RPMI8226 (cell line): Measurements from ENCODE around the gene SLC22A12.

Source experiments
- DNase-seq: peaks from one replicate; pipeline ENCODE4 v3.0.0-alpha.2; 2015

The SLC22A12 gene

DNA sequence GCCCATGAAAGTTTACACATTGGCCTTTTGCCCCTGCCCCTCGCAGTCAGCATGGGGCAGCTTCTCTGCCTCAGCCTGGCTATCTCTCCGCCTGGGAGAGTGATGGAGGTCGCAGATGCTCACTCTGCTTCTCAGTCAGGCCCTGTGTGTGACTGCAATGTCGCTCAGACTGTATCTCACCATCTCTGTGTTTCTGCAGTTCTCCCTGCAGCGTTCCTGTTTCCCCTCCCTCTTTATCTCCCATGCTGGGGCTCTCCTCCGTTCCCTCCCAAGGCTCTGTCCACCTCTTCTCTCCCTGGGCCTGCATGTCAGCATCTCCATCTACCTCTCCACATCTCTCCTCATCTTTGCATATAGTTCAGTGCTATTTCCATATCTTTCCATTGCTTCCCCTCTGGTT is 38.1 kb downstream of the SLC22A12 start:
- DNase-seq = no peak

GRCh38 chr11:64629796-64630562 is 39.0 kb downstream of the SLC22A12 start:
- no peak for DNase-seq

DNA sequence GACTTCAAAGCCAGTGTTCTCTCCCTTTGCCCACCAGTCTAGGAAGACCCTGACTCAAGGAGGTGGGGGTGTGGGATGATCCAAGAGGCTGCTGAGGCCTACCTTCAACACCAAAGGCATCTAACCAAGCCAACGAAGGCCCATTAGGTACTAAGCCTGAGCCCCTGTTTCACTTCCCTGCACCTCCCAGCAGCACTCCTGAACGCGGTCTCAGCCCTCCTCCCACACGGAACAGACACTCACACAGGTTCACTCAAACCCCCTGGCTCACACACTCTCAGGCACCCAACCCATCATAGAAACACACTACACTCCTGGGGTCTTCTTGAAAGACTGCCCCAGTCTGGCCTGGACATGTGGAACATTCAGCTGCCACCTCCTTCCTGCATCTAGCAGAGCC is 40.7 kb downstream of the SLC22A12 start:
- no peak for DNase-seq

GRCh38 chr11:64632237-64632636 is 41.2 kb downstream of the SLC22A12 start:
- no peak for DNase-seq

DNA sequence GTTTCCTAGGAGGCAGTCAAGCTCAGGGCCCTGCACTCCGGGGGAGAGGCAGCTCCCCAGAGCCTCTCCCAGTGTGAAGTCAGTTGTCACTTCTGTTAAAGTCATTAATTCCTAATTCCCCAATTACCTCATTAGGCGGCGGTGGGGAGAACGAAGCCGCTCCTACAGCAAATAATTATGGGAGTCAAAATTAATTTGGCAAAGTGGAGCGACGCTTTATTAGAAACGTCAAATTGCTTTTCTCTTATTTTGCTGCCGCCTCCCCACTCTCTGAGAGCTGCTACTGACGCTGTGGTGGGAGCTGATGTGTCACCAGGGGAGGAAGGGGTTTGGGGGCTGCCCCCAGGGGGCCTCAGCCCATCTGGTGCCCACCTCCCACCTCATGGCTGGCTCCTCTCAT is 41.6 kb downstream of the SLC22A12 start:
- no peak for DNase-seq

DNA sequence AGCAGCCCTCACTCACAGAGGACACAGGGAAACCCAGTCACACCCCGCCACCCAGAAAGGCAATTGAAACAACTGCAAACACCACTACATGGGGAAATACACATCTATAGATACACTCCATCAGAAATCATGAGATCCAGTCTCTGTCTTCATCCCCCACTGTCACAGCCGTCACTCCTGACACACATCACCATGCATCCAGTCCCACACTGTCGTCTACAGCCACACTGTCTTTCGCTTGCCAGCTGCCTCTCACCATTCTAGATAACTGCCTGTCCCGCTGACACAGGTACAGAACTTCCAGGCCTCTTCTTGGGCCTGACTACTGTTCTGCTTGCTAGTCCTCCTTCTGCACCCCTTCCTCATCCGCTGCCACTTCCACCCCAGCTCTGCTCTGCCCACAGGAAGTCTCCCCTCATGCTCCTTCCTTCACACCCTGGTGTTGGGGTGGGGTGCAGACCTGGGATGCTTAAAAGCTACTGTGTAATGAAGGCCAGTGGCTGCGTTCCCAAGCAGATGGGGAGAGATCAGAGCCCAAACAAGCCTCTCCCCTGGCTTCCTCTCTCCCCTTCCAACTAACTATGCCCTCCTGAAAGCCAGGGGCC is 42.6 kb downstream of the SLC22A12 start:
- DNase-seq = no peak

DNA sequence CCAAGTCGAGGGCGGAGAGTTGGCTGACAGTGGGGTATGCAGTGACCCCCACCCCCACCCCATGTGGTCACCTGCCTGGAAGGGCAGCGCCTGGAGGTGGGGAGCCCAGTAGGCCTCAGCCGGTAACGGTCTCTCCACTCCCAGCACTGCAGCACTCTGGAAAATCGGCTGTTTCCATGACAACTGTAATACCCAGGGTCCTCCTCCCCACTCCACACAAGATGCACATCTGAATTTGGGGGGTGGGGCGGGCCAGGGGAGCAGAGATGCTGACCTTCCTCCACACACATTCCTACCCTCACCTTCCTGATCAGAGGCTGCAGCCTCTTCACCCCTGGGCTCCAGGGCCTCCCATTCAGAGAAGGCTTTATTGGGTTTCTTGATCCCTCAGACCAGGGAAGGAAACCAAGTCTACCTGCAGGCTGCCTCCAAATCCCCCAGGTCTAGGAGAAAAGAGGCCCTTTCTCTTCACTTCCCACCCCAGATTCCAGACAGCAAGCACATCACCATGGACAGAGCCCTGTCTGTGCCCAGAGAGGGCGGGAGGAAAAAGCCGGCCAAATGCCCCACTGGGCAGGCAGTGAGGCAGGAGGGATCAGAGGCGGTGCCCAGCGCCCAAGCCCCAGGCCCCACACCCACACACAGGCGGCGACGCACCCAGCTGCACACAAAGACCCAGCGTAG is 46.5 kb downstream of the SLC22A12 start:
- DNase-seq = no peak

DNA sequence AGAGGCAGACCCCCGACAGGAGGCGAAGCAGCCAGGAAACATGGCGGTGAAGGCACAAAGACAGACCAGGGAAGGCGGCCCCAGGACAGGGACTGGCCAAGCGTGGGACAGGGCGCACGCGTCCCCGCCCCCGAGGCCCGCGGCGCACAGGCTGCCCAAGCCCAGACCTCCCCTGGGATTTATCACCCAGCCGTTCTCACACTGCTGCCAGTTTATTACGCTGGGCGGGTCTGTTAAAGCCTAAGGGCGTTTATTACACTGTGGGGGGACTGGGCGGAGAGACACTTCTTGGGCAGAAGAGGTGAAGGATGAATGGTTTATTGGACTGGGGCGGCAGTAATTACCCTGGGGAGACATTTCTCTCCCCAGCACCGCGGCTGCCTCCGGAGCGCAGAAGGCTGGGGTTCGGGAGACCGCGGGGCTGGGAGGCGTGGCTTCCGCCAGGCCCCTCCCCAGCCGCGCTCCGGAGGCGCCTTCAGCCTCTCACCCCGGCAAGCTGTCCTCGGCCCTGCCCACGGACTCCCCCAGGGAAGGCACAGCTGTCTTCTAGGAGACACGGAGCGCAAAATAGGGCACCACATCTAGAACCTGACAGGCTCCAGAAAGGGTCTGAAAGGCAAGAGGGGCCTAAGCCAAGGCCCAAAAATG is 47.1 kb downstream of the SLC22A12 start:
- no peak for DNase-seq

DNA sequence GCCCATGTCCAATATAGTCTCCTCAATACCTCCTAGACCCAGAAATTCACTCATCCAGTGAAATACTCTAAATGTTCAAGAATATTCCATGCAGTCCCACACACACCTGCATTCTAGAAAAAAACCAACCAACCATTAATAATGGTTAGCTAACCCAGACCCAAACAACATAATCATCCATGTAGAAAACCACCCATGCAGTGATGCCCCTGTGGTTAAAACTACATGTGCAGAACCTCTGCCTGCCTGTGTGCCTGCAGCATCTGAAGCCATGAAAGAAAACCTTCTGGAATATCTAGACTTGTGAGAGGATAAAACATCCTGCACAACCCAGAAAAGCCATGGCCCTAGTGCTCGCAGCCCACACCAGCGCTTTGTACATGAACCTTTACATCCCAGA is 47.8 kb downstream of the SLC22A12 start:
- no peak for DNase-seq

DNA sequence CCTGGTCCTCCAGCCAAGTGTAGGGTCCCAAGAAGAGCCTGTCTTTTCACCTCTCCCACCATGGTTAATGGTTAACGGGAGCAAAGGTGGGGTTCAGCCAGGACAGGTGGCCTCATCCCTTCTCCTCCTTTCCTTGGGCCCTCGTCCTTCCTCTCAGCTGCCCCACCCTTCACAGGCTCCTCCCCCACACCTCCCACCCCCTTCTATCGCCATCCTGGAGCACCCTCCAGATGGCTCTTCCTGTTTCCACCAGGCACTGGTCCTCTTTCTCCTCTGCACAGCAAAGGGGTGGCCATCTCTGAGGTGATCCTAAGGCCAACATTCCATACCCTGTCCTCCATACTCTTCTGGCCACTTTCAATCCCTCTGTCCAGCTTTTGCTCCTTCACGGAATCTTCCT is 48.9 kb downstream of the SLC22A12 start:
- DNase-seq = no peak

GRCh38 chr11:64641596-64642417 is 50.8 kb downstream of the SLC22A12 start:
- DNase-seq = no peak

DNA sequence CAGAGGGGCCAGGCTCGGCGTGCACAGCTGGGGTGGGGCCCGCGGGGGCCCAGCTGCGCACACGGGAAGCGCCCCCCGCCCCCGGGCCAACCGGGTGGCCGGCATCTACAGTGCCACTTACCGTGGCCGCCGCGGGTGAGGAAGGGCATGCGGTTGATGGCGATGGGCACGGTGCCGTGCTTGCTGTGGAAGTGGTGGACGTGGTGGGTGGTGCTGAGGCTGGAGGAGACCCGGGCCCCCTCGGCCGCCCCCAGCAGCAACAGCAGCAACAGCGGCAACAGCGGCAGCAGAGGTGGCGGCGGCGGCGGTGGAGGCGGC is 51.4 kb downstream of the SLC22A12 start:
- no peak for DNase-seq

- DNase-seq = no peak
These were observed 51.8 kb downstream of the SLC22A12 start for GRCh38 chr11:64642871-64643255.

GRCh38 chr11:64643256-64643881 is 52.3 kb downstream of the SLC22A12 start:
- DNase-seq = no peak

DNA sequence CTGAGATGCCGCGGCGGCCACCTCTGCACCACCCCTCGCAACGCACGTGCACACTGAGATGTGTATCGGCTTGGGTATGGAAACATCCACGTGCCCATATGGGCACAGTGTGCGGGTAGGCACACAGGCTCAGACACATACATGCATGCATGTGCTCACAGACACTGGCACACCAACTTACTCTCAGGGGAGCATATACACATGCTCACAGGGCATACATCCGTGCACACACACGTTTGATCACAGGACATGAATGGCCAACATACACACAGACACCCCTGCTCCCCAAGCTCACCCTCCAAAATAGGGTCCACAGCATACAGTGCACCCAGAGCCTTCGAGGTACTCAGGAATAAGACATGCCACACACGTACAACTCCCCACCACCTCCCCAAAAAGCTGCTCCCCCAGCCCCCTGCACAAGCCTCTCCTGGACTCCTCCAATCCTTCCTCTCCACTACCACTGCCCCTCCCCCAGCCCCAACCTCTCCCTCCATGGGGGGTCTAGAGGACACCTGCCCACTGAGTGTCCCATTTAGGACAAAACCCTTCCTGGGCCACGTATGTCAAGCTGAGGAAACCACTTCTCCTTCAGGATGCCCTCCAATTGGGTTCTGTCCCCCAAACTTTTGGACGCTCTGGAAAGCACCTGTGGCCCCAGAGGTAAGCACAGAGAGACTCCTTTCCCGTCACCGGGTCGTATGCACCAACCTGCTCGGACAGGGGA is 53.1 kb downstream of the SLC22A12 start:
- no peak for DNase-seq

- DNase-seq = peak; percentile 63
These were observed 53.7 kb downstream of the SLC22A12 start for GRCh38 chr11:64644647-64645275.

DNA sequence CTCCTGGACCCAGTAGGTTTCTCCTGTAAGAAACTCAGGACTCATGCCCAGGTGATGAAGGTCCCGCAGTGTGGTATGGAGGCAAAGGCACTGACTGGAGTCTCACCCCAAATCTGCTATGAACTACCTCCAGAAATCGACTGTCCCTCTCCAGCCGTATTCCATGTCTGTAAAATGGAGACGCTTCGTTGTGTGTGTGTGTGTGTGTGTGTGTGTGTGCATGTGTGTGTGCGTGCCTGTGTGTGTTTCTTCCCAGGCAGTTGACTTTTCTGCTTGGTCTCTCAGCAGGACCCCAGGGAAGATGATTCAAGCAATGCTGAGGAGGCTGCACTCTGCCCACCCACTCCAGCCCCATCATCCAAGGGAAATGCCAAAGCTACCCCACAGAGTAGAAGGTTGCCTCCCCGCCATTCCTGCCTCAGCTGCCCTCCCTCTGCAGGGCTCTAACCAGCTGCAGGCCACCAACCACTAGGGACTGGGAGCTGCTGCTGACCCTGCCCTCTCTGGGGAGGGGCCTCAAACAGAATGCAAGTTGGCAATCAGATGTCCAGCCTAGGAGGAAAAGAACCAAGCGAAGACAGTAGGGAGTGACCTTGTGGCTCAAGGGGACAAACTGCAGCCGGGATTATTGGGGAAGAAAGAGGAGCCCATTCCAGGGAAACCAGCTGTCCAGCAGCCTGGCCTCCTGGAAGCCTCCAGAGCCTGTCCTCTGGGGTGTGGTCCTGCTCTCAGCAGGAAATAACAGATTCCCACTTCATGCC is 56.2 kb downstream of the SLC22A12 start:
- DNase-seq = no peak

DNA sequence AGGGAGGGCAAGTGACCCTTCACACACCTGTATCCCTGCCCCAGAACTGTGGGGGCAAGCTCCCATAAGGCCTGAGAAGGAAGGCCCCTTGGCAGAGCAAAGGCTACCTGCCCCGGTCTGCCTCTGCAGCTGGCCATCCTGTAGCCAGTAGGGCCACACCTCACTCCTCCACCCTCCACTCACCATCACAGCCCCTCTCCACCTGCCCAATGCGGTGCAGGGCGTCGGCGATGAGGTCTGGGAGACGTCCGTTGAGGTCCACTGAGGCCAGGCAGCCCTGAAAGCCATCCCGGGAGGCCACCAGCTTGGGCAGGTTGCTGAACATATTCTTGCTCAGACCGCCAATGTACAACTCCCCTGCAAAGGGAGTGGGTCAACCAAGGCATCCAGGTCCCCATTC is 57.5 kb downstream of the SLC22A12 start:
- DNase-seq = no peak

DNA sequence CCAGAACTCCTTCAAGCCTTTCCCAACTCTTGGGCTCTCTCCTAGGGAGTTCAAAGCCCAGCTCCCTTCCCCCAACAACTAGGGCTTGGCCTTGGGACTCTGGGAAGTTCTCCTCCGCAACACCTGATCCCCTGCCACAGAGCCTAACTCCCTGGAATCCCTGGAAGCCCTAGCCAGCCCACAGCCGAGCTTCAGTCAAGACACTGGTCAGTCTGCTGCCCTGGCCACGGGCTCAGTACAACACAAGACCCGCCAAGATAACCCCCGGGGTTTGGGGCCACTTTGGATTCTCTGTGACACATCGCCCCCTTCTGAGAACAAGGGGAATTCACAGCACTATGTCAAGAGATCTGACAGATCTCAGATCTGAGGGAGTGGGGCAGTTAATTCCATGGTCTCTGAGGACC is 58.3 kb downstream of the SLC22A12 start:
- DNase-seq = peak; percentile 55

DNA sequence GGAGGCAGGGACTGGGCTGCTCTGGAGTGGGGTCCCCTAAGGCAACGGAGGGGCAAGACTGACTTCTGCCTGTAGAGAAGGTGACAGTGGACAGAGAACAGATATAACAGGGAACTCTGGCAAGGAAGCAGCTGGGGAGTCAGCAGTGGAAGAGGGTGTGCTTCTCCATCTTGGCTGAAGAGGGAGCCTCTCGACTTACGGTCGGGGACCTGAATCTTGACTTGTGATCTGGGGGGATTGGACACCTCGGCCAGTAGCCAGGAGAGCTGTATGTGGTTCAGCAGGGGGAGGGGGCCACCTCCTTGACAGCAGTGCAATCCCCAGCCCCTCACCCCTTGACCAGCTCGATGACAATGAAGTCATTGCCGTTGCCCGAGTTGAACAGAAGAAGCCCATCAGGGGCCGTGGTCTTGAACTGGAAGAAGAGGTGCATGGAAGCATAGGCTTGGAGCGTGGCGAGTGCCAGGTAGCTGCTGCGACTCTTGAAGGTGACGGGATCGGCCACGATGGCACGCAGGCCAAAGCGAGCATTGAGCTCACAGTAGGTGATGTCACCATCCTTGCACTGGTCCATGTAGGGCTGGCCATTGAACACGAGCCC is 60.0 kb downstream of the SLC22A12 start:
- peak; percentile 68 for DNase-seq
